HG03354 (cell line): ENCODE data around the gene IL17C.

ENCODE experiments used
- ATAC-seq: cut with Tn5 transposase; IDR thresholded peaks from one replicate; pipeline ENCODE4 v1.9.1; 2021; ENCODE audit warnings: mild to moderate bottlenecking; ENCODE audit not compliant: unreplicated experiment, poor library complexity, severe bottlenecking

IL17C gene

GRCh38 chr16:88640498-88641247, 2.3 kb downstream of the IL17C start:
- ATAC-seq = no peak

GRCh38 chr16:88642881-88643643, 4.7 kb downstream of the IL17C start:
- no peak for ATAC-seq

- no peak for ATAC-seq
Measured at GRCh38 chr16:88643644-88643932, 5.2 kb downstream of the IL17C start.

GRCh38 chr16:88645455-88645854, 7.1 kb downstream of the IL17C start:
- no peak for ATAC-seq

GRCh38 chr16:88645941-88646340, 7.6 kb downstream of the IL17C start:
- ATAC-seq = no peak

- no peak for ATAC-seq
Measured at GRCh38 chr16:88646345-88647034, 8.1 kb downstream of the IL17C start.

GRCh38 chr16:88647178-88648070, 9.1 kb downstream of the IL17C start:
- ATAC-seq = no peak

- no peak for ATAC-seq
Measured at GRCh38 chr16:88649195-88649923, 11.0 kb downstream of the IL17C start.

GRCh38 chr16:88649924-88650748, 11.8 kb downstream of the IL17C start:
- ATAC-seq = peak; percentile 13

GRCh38 chr16:88650749-88651275, 12.4 kb downstream of the IL17C start, which contains the start of gene CYBA:
CYBA (minus strand) TSS chr16:88651053; CDS start chr16:88651013, 40 bp downstream.
- peak; percentile 78 for ATAC-seq

- peak; percentile 84 for ATAC-seq
Measured at GRCh38 chr16:88651276-88651988, 13.1 kb downstream of the IL17C start.

GRCh38 chr16:88651989-88652761, 13.8 kb downstream of the IL17C start:
- peak; percentile 0 for ATAC-seq

- no peak for ATAC-seq
Measured at GRCh38 chr16:88652762-88653063, 14.3 kb downstream of the IL17C start.

GRCh38 chr16:88653101-88653500, 14.7 kb downstream of the IL17C start:
- ATAC-seq = no peak

GRCh38 chr16:88653596-88654362, 15.4 kb downstream of the IL17C start:
- no peak for ATAC-seq

- no peak for ATAC-seq
Measured at GRCh38 chr16:88654363-88655052, 16.1 kb downstream of the IL17C start.
